ENCODE measurements around the gene CEMIP.

CEMIP gene

DNA sequence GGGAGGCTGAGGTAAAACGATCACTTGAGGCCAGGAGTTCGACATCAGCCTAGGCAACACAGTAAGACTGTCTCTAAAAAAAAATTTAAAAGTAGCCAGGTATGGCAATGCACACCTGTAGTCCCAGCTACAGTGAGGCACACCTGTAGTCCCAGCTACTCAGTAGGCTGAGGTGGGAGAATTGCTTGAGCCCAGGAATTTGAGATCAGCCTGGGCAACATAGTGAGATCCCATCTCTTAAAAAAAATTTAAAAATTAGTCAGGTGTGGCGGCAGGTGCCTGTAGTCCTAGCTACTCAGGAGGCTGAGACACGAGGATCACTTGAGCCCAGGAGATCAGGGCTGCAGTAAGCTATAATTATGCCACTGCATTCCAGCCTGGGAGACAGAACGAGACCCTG is 203.7 kb downstream of the CEMIP start:
- no peak for DNase-seq (ENCODE audit: low spot score)

DNA sequence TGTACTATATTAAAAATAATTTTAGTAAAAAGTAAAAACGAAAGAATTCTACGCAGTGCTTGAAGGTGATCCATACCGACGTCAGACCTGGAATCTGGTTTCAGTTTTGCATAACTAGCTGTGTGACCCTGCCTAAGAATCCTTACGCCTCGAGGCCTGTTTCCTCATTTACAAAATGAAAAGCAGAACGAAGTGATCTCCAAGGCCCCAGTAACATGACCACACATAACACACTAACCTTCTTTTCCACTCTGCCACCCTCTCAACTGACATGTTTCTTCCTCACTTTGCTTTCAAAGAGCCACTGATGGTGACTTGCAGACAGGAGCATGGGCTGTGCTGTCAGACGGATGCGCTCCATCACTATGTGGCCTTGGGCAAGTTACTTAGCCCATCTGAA is 205.7 kb downstream of the CEMIP start:
- DNase-seq (ENCODE audit: low spot score), result no peak

DNA sequence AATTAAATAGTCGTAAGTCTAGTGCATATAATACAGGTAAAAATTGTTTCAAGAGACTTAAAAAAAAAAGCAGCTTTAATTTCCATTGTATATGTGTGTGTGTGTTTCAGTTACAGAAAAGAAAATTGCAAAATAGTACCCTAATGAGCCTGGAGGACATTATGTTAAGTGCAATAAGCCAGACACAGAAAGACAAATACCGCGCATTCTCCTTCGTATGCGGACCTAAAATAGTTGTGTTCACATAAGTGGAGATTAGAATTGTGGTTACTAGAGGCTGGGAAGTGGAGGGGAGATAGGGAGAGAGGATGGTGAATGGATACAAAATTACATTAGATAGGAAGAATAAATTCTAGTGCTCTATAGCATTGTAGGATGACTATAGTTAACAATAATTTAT is 206.8 kb downstream of the CEMIP start:
- DNase-seq (ENCODE audit: low spot score), result no peak

DNA sequence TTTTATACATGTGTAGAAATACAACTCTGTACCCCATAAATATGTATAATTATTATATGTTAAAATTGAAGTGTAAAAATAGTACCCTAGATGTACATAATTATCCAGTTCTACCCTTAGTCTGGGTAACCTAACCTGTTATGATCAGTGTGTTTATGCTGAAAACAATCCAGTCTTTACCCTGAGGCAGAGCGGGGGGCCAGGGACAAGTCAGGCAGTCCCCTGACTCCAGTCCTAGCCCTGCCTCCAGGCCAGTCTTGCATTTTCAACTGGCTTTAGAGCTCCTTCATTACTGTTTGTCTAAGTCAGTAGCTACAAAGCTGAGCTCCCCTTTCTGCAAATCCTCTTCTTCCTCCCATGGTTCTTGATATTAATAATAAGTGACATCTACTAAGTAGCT is 207.3 kb downstream of the CEMIP start:
- DNase-seq (ENCODE audit: low spot score), result no peak

DNA sequence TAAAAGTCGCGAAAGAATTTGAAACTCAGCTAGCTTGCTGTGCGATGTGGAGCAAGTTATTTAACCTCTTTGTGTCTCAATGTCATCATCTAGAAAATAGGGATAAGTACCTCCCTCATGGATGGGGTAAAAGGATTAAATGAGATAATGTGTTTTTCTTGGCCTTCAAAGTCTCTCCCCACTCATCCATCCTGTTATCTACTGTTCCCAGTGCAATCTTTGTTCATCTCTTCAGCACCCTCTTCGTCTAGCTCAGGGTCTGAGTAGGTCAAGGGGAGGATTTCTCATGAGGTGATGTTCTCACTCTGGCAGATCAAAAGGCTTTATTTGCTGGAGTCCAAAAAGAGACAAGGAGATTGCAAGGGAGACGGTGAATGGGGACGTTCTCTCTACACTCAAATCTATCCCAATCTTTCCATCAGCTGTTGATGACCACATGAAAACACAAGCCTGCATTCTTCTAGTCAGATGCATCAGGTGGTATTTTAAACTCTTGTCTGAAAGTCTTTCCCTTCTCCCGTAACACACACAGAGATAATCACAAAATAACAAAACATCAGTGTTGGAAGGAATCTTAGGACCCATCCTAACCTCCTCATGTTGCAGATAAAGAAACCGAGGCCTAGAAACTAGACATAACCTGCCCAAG is 209.1 kb downstream of the CEMIP start:
- DNase-seq (ENCODE audit: low spot score), result no peak

DNA sequence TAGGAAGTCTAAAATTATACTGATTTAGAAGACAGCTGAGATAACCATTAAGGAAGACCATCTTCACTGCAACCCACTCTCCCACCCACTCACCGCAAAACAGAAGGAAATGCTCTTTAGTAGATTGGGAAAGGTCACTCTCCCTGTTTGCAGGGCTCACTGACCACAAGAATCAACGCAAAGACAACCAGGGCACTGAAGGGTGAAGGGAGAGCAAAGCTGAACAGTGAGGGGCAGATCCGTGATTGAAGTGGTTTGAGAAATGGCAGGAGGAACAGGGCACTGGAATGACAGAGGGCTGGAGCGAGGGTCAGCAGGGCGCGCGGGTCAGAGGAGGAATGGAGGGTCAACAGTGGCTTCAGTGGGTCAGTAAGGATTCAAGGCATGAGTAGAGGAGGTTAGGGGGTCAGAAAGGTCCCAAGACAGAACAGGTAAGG is 209.9 kb downstream of the CEMIP start:
- peak; percentile 27 for DNase-seq (ENCODE audit: low spot score)

DNA sequence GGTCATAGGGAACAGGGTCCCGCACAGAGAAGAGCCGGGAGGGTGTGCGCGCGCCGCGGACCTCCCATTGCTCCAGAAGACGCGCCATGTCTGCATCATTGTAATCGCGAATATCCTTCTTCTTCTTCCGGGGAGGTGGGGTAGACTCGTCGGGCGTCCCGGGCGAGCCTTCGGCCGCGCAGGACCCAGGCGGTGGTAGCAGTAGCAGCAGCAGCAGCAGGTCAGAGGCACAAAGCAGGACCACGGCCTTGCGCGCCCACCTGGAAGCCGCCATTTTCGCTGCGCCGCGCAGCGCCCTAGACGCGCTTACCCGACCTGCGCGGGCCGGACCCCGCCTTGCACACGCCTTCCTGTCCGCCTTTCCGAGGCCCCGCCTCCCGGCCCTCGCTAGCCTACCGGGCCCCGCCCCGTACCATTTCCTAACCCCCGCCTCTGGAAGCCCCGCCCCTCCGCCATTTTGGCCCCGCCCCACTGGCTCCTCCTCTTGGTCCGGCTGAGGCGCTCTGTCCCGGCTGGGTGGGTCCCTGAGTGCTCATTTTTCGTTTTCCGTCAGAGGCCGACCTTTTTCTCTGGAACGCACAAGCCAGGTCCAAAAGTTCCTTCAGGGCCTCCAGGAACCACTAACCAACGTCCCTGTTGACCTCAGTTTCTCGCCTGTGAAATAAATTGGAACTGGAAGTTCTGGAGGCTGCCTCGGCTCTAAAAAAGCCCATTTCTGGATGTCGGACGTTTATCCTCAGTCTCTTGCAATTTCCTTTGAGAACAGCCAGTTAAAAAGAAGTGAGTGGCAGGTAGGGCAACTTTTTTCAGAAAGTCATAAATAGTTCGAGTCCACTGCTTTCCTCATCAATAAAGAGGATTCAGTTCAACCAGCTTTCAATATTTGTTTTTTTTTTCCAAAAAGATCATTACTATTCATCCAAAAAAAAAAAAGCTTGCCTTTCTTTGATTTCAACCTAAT is 210.6 kb downstream of the CEMIP start, which contains the start of gene MESD:
Gene MESD (minus strand): TSS at position 302 of the 961 bp plus-strand sequence. CDS start 28 bp downstream, at position 274.
- peak; percentile 95 for DNase-seq (ENCODE audit: low spot score)

DNA sequence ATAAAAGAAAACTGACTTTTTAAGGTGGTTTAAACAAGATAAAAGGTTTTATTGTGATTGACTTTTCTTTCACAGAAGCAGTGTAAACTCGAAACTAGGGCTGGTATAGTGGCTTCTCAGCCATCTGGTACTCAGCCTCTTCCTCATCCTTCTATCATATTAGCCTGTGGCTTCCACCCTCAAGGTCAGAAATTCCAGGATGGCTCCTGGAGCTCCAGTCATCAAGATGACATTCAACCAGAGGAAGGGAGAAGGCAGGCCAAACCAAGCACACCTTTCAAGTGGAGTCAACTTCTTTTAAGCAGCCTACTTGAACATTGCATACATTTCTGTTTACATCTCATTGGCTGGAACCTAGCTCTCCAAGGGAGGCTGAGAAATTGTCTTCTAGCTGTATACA is 211.8 kb downstream of the CEMIP start:
- DNase-seq (ENCODE audit: low spot score), result peak; percentile 17

DNA sequence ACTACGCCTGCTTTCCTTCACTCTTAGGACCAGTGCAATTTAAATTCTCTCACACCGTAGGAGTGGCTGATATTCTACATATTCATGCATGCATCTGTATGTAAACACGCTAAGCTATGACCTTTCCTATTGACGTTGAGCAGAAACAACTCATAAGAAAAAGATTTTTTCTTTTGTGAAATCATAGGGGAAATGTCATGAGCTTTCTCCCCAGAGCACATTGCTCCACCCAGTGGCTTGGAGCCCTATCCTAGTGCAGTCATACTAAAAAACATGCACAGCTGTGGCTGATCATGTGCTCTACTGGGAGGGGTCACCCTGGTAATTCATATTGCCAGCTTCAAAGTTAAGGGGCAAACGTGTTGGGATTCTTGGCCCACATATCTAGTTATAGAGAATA is 212.3 kb downstream of the CEMIP start:
- peak; percentile 75 for DNase-seq (ENCODE audit: low spot score)

DNA sequence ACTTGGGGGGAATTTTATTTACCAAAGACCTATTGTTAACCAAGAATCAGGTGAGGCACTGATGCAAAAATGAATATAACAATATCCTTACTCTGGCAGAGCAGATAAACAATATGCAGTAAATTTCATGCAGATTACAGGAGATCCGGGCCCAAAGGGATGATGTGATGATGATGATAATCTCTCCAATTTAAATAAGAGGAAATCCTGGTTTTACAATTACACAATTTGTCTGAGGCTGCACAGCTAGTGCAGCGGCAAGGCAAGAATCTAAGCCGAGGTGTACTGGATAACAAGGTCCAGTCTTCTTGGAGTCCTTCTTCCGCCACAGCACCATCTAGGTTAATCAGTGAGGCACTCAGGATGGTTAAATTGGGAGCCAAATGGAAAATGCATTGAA is 212.8 kb downstream of the CEMIP start:
- no peak for DNase-seq (ENCODE audit: low spot score)

DNA sequence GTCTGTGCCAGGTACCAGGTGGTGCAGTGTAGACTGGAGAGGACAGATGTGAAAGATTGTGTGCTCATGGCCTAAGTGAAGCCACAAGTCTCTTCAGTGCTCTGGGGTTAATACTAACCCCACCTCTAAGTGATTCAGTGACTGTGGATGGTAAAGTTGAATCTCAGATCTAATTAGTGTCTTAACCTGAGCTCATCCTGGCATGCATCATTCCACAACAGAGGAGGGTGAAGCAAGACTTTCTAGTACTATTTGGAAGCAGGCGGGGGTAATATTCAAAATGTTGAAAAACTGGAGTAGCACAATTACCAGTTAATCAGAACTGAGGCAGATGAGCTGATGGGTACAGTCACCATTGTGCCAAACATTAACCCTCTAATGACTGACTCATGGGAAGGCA is 213.3 kb downstream of the CEMIP start:
- DNase-seq (ENCODE audit: low spot score), result no peak

DNA sequence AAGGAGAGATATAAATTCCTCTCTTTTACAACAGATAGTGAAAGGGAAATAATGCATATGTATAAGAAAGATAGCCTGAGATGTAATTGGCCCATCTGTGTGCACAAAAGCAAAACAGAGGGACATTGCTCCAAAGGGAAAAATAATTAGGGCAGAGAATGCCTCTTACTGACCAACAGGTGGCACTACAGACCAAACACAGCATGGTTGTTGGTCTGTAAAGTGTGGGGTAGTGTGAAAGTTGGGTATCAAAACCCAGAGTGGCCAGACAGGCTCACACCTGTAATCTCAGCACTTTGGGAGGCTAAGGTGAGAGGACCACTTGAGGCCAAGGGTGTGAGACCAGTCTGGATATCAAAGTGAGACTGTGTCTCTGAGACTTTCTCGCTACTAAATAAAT is 217.1 kb downstream of the CEMIP start:
- peak; percentile 49 for DNase-seq (ENCODE audit: low spot score)

DNA sequence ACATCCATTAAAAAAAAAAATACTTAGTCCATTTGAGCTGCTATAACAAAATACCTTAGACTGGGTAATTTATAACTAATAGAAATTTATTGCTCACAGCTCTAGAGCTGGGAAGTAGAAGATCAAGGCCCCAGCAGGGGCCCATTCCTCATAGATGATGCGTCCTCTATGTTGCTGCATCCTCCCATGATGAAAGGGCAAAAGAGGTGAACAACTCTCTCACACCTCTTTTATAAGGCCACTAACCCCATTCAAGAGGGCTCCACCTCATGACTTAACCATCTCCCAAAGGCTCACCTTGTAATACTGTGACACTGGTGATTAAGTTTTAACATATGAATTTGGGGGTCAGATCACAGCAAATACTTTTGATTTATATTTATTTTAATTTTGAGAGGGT is 218.5 kb downstream of the CEMIP start:
- no peak for DNase-seq (ENCODE audit: low spot score)

DNA sequence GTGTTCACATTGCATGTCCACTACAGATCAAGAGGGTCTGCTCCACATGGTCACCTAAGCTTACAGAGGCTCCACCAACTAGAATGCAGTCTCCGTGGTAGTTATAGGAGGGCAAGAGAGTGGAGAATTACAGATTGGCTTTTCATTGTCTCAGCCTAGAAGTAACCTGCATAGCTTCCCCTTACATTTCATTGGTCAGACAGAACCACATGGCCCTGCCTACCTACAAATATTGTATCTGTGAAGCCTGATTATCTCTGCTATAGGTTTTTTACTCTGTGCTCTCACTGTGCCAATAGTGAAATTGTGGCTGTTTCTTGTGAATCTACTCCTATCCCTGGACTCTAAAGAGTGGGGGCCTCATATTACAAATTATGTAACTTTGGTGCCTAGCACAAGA is 219.1 kb downstream of the CEMIP start:
- peak; percentile 26 for DNase-seq (ENCODE audit: low spot score)

DNA sequence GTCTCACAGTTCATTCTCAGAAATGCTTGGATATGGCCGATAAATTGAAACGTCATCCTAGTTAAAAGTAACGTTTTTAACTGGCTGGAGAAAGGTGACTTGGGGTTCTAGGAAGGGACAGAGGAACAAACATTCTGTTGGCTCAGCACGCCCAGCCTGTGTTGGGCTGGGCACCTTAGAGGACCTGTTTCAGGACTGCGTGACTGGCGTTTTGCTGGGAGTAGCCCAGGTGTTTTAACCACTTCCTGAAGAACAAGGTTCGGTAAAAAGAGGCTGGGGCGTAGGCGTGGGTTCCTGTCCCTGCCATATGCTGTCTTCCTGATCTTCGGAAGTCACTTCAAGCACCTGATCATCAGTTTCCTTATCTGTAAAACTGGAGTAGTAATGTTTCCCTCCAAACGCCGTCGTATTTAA is 220.5 kb downstream of the CEMIP start:
- peak; percentile 34 for DNase-seq (ENCODE audit: low spot score)

DNA sequence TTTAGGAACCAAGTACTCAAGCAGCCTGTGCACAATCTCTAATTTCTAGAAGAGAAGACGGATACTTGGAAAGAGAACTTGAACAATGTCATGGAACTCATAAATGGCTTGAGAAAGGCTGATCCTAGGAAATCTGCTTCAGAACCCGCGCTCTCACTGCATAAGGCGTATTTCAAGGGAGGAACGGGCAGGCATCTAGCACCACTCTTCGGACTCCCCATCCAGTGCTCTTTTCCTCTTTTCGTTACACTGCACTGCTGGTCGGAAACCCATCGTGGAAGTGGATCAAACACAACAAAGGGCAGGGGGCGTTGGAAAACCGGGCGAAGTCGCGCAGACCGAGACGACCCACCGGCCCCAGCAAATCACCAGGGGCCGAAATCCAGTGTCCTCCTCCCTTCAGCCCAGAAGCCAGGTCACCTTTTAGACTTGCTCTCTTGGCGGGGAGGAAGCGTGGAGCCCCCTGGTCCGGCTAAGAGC is 221.0 kb downstream of the CEMIP start:
- DNase-seq (ENCODE audit: low spot score), result no peak

DNA sequence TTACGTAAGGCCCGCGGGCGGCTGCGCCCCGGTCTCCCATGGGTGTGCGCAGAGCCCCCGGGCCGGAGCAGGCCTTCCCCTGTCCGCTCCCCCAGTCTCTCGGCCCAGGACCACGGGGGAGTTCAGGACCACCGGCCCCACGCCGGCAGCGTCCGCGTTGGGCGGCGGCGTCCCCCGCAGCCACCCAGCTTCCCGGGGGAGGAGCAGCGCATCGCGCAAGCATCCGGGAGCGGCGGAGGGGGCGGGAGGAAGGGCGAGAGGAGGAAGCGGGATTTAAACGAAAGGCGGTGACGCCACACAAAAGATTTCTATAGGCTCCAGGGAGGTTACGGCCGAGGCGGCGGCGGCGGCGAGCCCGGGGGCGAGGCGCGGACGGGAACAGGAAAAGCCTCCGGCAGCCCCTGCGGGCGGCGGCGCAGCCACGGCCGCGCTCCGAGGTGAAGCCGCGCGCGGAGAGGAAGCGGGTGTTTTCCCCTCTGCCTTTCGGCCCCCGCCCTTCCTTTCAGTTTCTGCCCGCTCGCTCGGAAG is 221.5 kb downstream of the CEMIP start, which contains the start of gene TLNRD1:
Gene TLNRD1 (plus strand): TSS at position 300 of the 528 bp plus-strand sequence. CDS start 1,349 bp downstream, outside the sequence.
- peak; percentile 81 for DNase-seq (ENCODE audit: low spot score)

Data from NAMALWA (cell line).